ENCODE measurements around the gene KLHL36. TPM values are rescaled to one million over a fixed set of nuclear protein-coding genes. Genes with fewer than 3 reads are reported as not detected.

KLHL36 gene
- total RNA-seq, 1 experiment from 2014 or later = 46.0 TPM

DNA sequence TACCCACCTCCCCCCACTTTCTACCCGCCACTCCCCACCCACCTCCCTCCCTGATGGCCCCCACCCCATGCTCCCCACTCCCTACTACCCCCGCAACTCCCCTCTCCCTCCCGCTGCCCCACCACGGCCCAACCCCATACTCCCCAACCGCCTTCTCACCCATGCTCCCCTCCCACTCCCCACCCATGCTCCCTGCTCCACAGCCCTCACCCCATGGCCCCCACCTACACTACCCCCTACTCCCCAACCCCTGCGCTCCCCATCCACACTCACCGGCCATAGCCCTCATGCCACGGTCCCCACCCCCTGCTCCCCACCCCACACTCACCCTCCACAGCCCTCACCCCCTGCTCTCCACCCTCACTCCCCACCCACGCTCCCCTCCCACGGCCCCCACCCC lies 44.4 kb upstream of the KLHL36 start:
- in situ Hi-C loops (cut with HindIII; ENCODE audit: low pct_unique_long_range_greater_than_20kb, low sequenced_read_pairs) (no loop called here), intact Hi-C loops (cut with micrococcal nuclease; ENCODE audit: unreplicated experiment) (no loop called here)
- H3K4me3 ChIP-seq (ENCODE audit: low read depth in 2 of 2, low read length in 2 of 2) = no peak overlapping the region
- ChIA-PET POLR2A (no interaction called here), CTCF (no interaction called here)
- DNase-seq (ENCODE audit: low read depth, low spot score) = no peak
- no peaks in the 10 kb centered on the region for H3K27me3 ChIP-seq (ENCODE audit: control insufficient read depth, insufficient read depth, low read length)
- H3K9me3 ChIP-seq (ENCODE audit: control insufficient read depth, insufficient read depth, low read depth, low read length) = no peaks in the 10 kb centered on the region
- H3K4me1 ChIP-seq (ENCODE audit: control insufficient read depth, insufficient read depth, low read length) = peaks cover 57% of the 10 kb centered on the region
- no peaks in the 10 kb centered on the region for H3K36me3 ChIP-seq (ENCODE audit: control insufficient read depth, insufficient read depth, low read length)
- BruUV-seq (replicated peaks) = no TSS peak
- H3K27ac ChIP-seq (ENCODE audit: low read length) = no peak overlapping the region
- TF ChIP-seq POLR2AphosphoS5 (IDR thresholded peaks at IDR 0.05; ENCODE audit: low read depth, low read length) (no peak), REST (IDR thresholded peaks at IDR 0.05; ENCODE audit: insufficient read depth in 1 of 2, low read depth in 2 of 2, low read length in 1 of 2) (no peak), CTCF (IDR thresholded peaks at IDR 0.05) (no peak), TCF7L2 (IDR thresholded peaks at IDR 0.05; ENCODE audit: low read depth, low read length) (no peak), SIN3A (IDR thresholded peaks at IDR 0.05; ENCODE audit: borderline replicate concordance, insufficient read depth, low read depth, low read length) (no peak)
- no peak for ATAC-seq

DNA sequence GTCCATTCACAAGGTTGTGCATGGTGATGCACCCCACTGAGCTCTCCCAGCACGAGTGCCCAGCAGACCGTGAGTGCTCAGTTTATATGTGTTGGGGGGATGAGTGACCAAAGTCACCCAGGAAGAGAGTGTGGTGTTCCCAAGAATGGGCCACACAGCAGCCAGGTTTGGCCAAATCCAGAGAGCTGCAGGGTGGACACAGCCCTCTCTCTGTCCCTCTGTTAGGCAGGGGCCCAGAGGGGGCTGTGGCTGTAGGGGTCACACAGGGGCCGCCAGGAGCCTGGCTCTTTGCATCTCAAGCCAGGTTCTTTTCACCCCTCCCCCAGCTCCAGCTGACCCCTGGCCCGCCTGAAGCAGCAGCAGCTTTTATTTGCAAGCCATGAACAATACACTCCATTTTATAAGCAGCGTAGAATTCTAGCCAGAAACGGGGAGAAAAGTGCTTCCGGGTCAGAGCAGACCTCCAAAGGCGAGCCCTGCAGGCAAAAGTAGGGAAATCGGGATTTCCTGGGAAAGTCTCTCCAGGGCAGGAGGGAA lies 43.8 kb upstream of the KLHL36 start:
- peaks cover 51% of the 10 kb centered on the region for H3K4me1 ChIP-seq (ENCODE audit: control insufficient read depth, insufficient read depth, low read length)
- ATAC-seq (no peak), DNase-seq (ENCODE audit: low read depth, low spot score) (no peak)
- TF ChIP-seq REST (IDR thresholded peaks at IDR 0.05; ENCODE audit: insufficient read depth in 1 of 2, low read depth in 2 of 2, low read length in 1 of 2) (no peak), SIN3A (IDR thresholded peaks at IDR 0.05; ENCODE audit: borderline replicate concordance, insufficient read depth, low read depth, low read length) (no peak), TCF7L2 (IDR thresholded peaks at IDR 0.05; ENCODE audit: low read depth, low read length) (no peak), POLR2AphosphoS5 (IDR thresholded peaks at IDR 0.05; ENCODE audit: low read depth, low read length) (no peak), CTCF (IDR thresholded peaks at IDR 0.05) (no peak)
- CTCF ChIA-PET = no interaction called here
- no peaks in the 10 kb centered on the region for H3K27me3 ChIP-seq (ENCODE audit: control insufficient read depth, insufficient read depth, low read length)
- no peaks in the 10 kb centered on the region for H3K36me3 ChIP-seq (ENCODE audit: control insufficient read depth, insufficient read depth, low read length)
- no peaks in the 10 kb centered on the region for H3K9me3 ChIP-seq (ENCODE audit: control insufficient read depth, insufficient read depth, low read depth, low read length)
- H3K4me3 ChIP-seq (ENCODE audit: low read depth in 2 of 2, low read length in 2 of 2) = no peak overlapping the region
- no TSS peak for BruUV-seq (replicated peaks)
- peak overlapping the region; percentile 76 for H3K27ac ChIP-seq (ENCODE audit: low read length)
- in situ Hi-C loops (cut with HindIII; ENCODE audit: low pct_unique_long_range_greater_than_20kb, low sequenced_read_pairs) = no loop called here
- intact Hi-C loops (cut with micrococcal nuclease; ENCODE audit: unreplicated experiment) = no loop called here
- POLR2A ChIA-PET = no interaction called here
